ENCODE data around the gene KIZ. TPM values are rescaled to one million over a fixed set of nuclear protein-coding genes. Genes with fewer than 3 reads are reported as not detected.
"Not testable (repeated sequence)": the region's sequence is repeated elsewhere in the genome, so short reads cannot be mapped to it uniquely, and the experiment has no call there.

Gene KIZ
- total RNA-seq, 2 donors from 2014 or later: 16.1 to 30.4 TPM

DNA sequence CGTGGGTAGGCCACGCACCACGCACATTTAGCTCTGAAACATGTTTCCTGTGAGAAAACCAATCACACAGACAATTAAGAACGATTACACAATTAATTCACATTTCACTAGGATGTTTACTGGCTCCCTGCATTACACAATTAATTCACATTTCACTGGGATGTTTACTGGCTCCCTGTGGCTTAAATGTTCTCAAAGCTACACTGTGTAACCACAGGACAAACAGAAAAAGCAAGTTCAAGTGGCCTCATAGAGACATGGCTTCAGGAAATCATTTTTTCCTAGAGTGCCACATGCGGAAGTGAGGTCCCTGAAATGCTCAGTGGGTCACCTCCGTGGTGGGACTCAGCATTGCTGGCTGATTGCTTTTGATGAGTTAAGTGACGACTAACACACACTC lies 115.5 kb downstream of the KIZ start:
- DNase-seq (ENCODE audit: low spot score): no peak
- TF ChIP-seq, protein P1, sequence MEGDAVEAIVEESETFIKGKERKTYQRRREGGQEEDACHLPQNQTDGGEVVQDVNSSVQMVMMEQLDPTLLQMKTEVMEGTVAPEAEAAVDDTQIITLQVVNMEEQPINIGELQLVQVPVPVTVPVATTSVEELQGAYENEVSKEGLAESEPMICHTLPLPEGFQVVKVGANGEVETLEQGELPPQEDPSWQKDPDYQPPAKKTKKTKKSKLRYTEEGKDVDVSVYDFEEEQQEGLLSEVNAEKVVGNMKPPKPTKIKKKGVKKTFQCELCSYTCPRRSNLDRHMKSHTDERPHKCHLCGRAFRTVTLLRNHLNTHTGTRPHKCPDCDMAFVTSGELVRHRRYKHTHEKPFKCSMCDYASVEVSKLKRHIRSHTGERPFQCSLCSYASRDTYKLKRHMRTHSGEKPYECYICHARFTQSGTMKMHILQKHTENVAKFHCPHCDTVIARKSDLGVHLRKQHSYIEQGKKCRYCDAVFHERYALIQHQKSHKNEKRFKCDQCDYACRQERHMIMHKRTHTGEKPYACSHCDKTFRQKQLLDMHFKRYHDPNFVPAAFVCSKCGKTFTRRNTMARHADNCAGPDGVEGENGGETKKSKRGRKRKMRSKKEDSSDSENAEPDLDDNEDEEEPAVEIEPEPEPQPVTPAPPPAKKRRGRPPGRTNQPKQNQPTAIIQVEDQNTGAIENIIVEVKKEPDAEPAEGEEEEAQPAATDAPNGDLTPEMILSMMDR (IDR thresholded peaks at IDR 0.05): no peak
- Histone ChIP-seq H3K9me3 (no peaks in the 10 kb centered on the region), H3K4me1 (peaks cover 0 to 8% of the 10 kb centered on the region in 2 donors), H3K36me3 (no peaks in the 10 kb centered on the region), H3K27me3 (no peaks in the 10 kb centered on the region), H3K27ac (no peak overlapping the region), H3K4me3 (no peak overlapping the region)

DNA sequence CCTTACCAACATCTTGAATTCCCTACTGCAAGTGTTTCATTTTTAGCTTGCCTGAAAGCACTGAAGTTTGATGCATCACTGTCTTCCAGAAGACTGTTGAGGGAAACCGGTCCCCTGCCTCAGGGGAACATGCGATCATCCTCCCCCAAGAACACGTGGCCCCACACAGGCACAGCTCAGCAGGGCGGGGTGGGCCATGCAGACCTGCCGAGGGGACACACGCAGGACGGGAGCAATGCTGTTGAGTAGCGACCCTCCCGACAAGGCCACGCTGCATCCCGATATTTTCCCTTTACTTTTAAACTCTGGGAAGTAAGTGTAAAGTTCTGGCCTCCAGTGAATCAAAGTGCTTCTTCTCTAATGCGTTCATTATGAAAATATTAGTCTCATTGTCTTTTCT lies 117.9 kb downstream of the KIZ start:
- no peaks in the 10 kb centered on the region for H3K9me3 ChIP-seq
- no peaks in the 10 kb centered on the region for H3K27me3 ChIP-seq
- H3K4me1 ChIP-seq: peaks cover 0 to 2% of the 10 kb centered on the region in 2 donors
- no peak for DNase-seq (ENCODE audit: low spot score)
- TF ChIP-seq, protein P1 (IDR thresholded peaks at IDR 0.05): no peak
- H3K27ac ChIP-seq: no peak overlapping the region
- H3K36me3 ChIP-seq: no peaks in the 10 kb centered on the region
- H3K4me3 ChIP-seq: no peak overlapping the region

DNA sequence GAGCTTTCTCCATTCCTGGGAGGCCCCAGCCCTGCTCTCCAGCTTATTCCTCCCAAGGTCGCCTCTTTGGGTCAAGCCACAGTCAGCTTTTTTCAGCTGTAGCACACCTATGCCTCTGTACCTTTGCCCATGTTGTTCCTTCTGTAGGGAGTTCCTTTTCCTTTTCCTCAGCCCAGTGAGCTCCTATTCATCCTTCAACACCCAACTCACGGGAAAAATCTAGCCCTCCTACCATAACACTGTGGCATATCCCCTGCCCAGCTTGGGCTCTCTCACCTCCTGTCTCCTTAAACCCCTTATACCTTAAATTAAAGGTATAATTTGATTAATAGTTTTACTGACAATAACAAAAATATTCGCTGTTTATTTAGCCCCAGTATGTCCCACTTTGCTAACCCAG lies 118.9 kb downstream of the KIZ start:
- DNase-seq (ENCODE audit: low spot score): no peak
- Histone ChIP-seq H3K27me3 (no peaks in the 10 kb centered on the region), H3K36me3 (no peaks in the 10 kb centered on the region), H3K4me1 (no peaks in the 10 kb centered on the region), H3K9me3 (no peaks in the 10 kb centered on the region), H3K4me3 (no peak overlapping the region), H3K27ac (no peak overlapping the region)
- TF ChIP-seq, protein P1 (IDR thresholded peaks at IDR 0.05): no peak

DNA sequence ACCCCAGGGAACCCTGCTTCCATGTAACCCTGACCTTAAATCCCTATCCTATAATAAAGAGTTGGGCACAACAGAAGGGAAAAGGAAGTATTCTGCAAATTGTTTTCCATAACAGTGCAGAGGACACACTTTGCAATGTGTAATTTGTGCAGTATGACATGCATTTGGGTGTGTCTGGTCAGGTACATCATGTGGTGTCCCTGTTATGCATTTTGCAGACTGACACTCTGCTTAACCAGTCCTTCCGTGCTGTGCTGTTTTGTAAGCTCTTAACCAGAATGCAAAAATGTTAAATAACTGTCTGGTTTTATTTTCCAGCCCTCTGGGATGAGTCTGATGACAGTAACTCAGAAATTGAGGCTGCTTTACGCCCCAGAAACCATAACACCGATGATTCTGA lies 120.3 kb downstream of the KIZ start:
- Histone ChIP-seq H3K36me3 (no peaks in the 10 kb centered on the region), H3K27me3 (no peaks in the 10 kb centered on the region), H3K4me1 (no peaks in the 10 kb centered on the region), H3K27ac (no peak overlapping the region), H3K9me3 (no peaks in the 10 kb centered on the region), H3K4me3 (no peak overlapping the region)
- TF ChIP-seq, protein P1 (IDR thresholded peaks at IDR 0.05): no peak
- DNase-seq (ENCODE audit: low spot score): no peak

DNA sequence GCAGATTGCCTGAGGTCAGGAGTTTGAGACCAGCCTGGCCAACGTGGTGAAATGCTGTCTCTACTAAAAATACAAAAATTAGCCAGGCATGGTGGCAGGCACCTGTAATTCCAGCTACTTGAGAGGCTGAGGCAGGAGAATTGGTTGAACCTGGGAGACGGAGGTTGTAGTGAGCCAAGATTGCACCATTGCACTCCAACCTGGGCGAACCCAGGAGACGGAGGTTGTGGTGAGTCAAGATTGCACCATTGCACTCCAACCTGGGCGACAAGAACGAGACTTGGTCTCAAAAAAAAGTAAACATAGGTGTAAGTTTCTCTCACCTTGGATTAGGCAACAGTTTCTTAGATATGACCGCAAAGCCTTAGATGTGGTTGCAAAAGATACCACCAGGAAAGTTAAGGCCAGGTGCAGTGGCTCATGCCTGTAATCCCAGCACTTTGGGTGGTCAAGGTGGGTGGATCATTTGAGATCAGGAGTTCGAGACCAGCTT lies 121.8 kb downstream of the KIZ start:
- H3K27me3 ChIP-seq; H3K27ac ChIP-seq; H3K9me3 ChIP-seq; DNase-seq (ENCODE audit: low spot score); H3K4me1 ChIP-seq; H3K4me3 ChIP-seq; H3K36me3 ChIP-seq: not testable (repeated sequence)

DNA sequence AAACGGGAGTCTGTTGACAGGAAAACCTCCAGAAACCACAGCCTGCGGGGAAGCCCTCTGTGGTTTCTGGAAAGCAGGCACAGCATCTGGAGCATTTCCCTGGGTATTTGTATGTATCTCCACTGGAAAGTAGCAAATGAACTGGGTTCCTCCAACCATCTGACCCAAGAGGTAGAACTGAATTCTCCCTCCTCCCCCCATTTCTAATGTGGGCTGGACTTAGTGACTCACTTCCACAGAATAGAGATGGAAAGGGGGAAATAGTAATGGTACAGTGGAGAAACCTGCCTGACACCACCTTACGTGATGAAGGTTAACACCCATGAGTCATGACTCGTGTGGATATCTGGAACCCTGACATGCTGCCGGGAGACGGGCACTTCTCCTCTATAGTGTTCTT lies 125.4 kb downstream of the KIZ start:
- Histone ChIP-seq H3K27ac (no peak overlapping the region), H3K36me3 (no peaks in the 10 kb centered on the region), H3K9me3 (no peaks in the 10 kb centered on the region), H3K4me1 (no peaks in the 10 kb centered on the region), H3K27me3 (no peaks in the 10 kb centered on the region), H3K4me3 (no peak overlapping the region)
- TF ChIP-seq, protein P1 (IDR thresholded peaks at IDR 0.05): no peak
- no peak for DNase-seq (ENCODE audit: low spot score)

Measured in right atrium auricular region (tissue), 2 donors.